ENCODE data around the gene AMDHD1.
"Not testable (repeated sequence)": the region's sequence is repeated elsewhere in the genome, so short reads cannot be mapped to it uniquely, and the experiment has no call there.

Gene AMDHD1

GRCh38 chr12:95966287-95966870 is 23.2 kb downstream of the AMDHD1 start:
- no peak for DNase-seq

DNA sequence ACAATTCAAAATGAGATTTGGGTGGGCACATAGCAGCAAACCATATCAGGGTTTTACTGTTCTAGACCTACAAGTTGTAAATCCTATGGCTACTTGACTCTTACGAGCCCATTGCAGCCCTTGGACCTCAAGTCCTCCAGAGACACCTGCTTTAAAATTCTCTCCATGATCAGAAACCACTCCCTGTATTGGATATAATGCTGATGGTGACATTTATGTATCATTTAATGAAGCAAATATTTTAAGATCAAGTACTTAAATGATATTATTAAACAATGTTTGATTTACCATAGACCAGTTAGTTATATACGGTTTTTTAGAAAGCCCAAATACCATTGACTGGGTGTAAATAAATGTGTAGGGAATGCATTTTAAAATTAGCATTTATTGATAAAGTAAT is 24.2 kb downstream of the AMDHD1 start:
- no peak for DNase-seq

GRCh38 chr12:95969116-95969515 is 26.0 kb downstream of the AMDHD1 start:
- not testable (repeated sequence) for DNase-seq

DNA sequence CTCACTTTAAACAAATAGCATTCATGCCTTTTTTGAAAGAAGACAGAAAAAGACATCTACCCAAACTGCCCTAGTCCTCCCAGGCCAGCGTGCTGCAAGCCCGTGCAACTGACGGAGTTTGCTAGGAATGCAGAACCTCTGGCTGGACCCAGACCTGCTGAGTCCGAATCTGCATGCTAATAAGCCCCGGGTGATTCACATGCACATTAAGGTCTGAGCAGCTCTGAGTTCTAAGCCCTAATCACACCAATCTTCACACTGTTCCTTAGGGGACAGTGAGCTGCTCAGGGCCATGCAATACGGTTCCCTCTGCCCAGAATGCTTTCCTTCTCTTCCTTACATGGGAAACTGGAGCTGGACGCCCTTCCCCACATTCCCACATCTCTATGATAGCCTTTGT is 27.8 kb downstream of the AMDHD1 start:
- no peak for DNase-seq

GRCh38 chr12:95972832-95973456 is 29.8 kb downstream of the AMDHD1 start:
- no peak for DNase-seq

DNA sequence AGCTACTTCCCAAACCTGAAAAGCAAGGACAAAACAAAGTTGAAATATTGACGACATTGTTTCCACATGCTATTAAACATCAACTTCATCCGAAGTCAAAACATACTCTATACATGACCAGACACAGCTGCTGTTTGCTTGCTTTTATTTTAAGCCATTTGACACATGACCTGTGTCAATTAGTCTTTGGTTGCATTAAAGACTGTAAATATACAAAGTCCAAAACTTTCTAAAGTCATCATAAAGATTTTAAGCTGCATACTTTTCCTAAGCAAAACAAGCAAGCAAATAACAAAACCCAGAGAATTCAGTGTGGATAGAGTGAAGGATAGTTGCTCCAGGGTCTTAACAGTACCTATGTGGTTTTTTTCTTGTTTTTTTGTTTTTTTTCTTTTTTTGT is 31.2 kb downstream of the AMDHD1 start:
- no peak for DNase-seq

- no peak for DNase-seq
These were observed 32.4 kb downstream of the AMDHD1 start for GRCh38 chr12:95975491-95975890.

- no peak for DNase-seq
These were observed 33.3 kb downstream of the AMDHD1 start for GRCh38 chr12:95976416-95976832.

DNA sequence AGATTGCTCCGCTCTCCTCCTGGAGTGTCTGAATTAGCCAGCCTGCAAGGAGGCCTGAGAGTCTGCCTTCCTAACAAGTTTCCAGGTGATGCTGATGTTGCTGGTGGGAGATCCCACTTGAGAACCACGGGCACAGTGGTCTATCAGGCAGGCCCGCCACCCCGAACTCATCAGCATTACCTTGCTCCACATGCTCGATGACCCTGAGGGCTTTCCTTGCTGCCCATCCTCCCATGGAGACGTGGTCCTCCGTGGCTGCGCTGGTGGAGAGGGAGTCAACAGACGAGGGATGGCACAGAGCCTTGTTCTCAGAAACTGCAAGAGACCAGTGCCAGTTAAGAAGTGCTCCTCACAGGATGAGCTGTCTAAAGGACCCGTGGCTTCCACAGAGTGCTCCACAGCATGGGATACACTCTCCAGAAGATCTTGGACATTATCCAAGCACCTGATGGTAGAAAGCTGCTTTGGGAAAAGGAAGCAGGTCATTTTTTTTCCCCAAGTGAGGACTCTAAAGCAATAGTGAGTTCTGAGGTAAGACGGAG is 34.7 kb downstream of the AMDHD1 start:
- DNase-seq, result no peak

GRCh38 chr12:95978351-95978750 is 35.2 kb downstream of the AMDHD1 start:
- DNase-seq, result no peak

GRCh38 chr12:95978774-95979173 is 35.6 kb downstream of the AMDHD1 start:
- no peak for DNase-seq

- DNase-seq, result no peak
These were observed 37.3 kb downstream of the AMDHD1 start for GRCh38 chr12:95980437-95980836.

- no peak for DNase-seq
These were observed 39.5 kb downstream of the AMDHD1 start for GRCh38 chr12:95982602-95983001.

DNA sequence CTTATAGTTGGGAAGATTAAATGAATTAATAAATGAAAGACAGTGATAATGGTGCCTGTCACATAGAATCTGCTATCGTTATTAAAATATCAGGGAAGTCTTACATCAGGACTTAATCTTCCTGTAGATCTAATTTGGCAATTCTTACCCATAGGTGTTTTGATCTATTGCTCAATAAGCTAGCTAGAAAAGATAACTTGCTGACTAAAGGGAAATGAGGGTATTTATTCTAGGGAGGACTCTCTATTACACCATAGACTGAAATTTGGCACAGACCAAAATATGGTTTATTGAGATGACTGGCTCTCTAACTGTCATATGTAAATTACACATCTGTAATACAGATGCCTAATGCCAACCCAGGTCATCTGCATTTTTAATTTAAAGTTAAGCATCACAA is 41.6 kb downstream of the AMDHD1 start:
- DNase-seq, result no peak

- DNase-seq, result no peak
These were observed 43.8 kb downstream of the AMDHD1 start for GRCh38 chr12:95986635-95987570.

GRCh38 chr12:95988506-95989275 is 45.6 kb downstream of the AMDHD1 start:
- no peak for DNase-seq

GRCh38 chr12:95989504-95990123 is 46.5 kb downstream of the AMDHD1 start:
- DNase-seq, result no peak

DNA sequence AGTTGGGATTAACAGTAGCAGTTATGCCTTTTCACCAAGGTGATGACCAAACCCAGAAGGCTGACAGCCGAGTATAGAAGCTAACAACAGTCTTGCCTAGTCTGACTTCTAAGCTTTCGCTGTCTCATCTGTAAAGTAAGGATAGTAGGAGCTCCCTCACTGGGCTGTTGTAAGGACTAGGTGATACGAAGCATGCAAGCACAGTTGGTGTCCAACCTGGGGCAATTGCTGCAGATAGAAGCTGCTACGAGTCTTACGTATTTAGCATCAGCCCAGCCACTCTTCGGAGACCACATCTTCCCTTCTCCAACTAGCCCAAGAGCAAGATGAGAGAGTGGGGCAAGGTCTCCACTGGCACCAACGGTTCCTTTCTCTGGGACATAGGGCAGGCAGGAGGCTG is 47.0 kb downstream of the AMDHD1 start:
- no peak for DNase-seq

GRCh38 chr12:95993907-95994306 is 50.8 kb downstream of the AMDHD1 start:
- DNase-seq, result no peak

DNA sequence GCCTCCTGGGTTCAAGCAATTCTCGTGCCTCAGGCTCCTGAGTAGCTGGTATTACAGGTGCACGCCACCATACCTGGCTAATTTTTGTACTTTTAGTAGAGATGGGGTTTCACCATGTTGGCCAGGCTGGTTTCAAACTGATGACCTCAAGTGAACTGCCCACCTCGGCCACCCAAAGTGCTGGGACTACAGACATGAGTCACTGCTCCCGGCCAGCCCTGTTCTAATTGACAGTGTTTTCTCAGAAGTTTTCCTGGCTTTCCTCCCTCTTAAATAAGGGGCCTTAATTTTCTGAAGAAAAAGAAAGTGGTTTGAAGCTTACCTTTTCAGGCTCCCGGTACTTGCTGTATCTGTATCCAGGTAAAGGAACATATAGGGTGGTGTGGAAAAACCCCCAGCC is 51.3 kb downstream of the AMDHD1 start:
- DNase-seq, result no peak

DNA sequence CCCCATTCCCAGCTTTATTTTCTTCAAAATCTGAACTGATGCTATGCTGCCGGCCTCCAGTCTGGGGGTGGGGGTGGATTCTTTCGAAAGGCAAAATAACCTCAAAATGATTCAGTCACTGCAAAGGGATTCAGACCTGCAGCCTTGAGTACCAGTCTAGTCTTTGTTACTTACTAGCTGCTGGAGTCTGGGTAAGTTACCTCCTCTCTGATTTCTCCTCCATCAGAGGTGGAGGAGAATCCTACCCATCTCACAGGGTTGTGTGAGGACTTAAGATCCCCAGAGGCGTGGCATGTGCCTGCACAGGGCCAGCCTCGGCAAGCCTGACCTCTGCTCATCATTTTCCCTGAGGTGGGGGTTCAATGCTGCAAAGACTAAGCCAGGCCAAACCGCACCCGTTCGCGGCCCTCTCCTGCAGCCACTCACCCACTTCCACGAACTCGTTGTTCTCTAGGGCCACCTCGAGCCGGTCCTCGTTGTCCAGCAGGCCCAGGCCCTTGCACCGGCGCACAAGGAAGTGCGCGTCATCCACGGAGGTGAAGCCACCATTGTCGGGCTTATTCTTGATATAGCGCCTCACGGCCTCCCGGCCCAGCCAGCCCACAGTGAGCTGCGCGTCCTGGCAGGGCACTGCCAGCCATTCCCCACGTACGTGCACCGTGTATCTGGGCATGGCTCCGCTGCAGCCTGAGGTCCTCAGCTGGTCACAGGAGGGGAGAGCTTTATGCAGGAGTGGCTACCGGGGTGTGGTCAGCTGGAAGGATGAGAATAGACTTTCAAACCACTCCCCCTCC is 52.3 kb downstream of the AMDHD1 start:
- DNase-seq, result no peak

Data from stimulated activated CD4-positive, alpha-beta T cell treated with anti-CD3 and anti-CD28 coated beads, Interleukin-4, amount 100 ng/mL, for 1 hour (primary cell).